Measurements from ENCODE around the gene RNF144A. TPM values are rescaled to one million over a fixed set of nuclear protein-coding genes. Genes with fewer than 3 reads are reported as not detected.
A peak's percentile ranks its signal among the peaks of the same experiment; 100 is the strongest.

The RNF144A gene
- total RNA-seq, 3 donors from 2014 or later (not counting 1 experiment from before 2014, with no cell fraction given): 17.3 to 36.7 (median 19.0) TPM

- intact Hi-C loops (cut with micrococcal nuclease): no loop called here
- WGBS (ENCODE audit: insufficient coverage): 0% methylated on average over 4 of the region's 4 CpGs
- Mint-ChIP-seq H3K4me1 (peaks cover 29 to 34% of the 10 kb centered on the region in 2 donors), H3K36me3 (peaks cover 3% of the 10 kb centered on the region), H3K27me3 (ENCODE audit: low read depth in 2 of 2) (peaks cover 0 to 4% of the 10 kb centered on the region in 2 donors), H3K4me3 (peak overlapping the region; percentile 74), H3K9me3 (peaks cover 0 to under 1% of the 10 kb centered on the region in 2 donors), H3K27ac (peak overlapping the region; percentile 16 to 47)
- peak overlapping the region; percentile 32 for H3K27ac ChIP-seq (ENCODE audit: low read length)
- DNase-seq: peak in 1 of 2 donors; percentile 48
- no peak overlapping the region for H3K4me3 ChIP-seq (ENCODE audit: low read length)
- no peak for TF ChIP-seq CTCF (IDR thresholded peaks at IDR 0.05)
- peaks cover 24% of the 10 kb centered on the region for H3K4me1 ChIP-seq (ENCODE audit: control insufficient read depth, insufficient read depth, low read length)
- H3K9me3 ChIP-seq (ENCODE audit: control insufficient read depth, insufficient read depth, low read length): no peaks in the 10 kb centered on the region
- H3K36me3 ChIP-seq (ENCODE audit: control insufficient read depth, insufficient read depth, low read length): no peaks in the 10 kb centered on the region
- H3K27me3 ChIP-seq (ENCODE audit: control insufficient read depth, insufficient read depth, low read length): no peaks in the 10 kb centered on the region
- ATAC-seq: peak; percentile 48 to 81 (median 55)
Observed at GRCh38 chr2:7057865-7058400, 140.7 kb downstream of the RNF144A start.

- ATAC-seq (no peak), DNase-seq (no peak)
- H3K9me3 ChIP-seq (ENCODE audit: control insufficient read depth, insufficient read depth, low read length): no peaks in the 10 kb centered on the region
- intact Hi-C loops (cut with micrococcal nuclease): no loop called here
- H3K4me3 ChIP-seq (ENCODE audit: low read length): no peak overlapping the region
- H3K9me3 Mint-ChIP-seq: peaks cover 5 to 7% of the 10 kb centered on the region in 2 donors
- H3K27me3 Mint-ChIP-seq (ENCODE audit: low read depth in 2 of 2): peaks cover 0 to 4% of the 10 kb centered on the region in 2 donors
- 75% methylated on average over 2 of the region's 2 CpGs for WGBS (ENCODE audit: insufficient coverage)
- peaks cover 14% of the 10 kb centered on the region for H3K36me3 Mint-ChIP-seq
- peaks cover 24% of the 10 kb centered on the region for H3K4me1 ChIP-seq (ENCODE audit: control insufficient read depth, insufficient read depth, low read length)
- no peak for TF ChIP-seq CTCF (IDR thresholded peaks at IDR 0.05)
- H3K4me3 Mint-ChIP-seq: no peak overlapping the region
- no peaks in the 10 kb centered on the region for H3K36me3 ChIP-seq (ENCODE audit: control insufficient read depth, insufficient read depth, low read length)
- no peak overlapping the region for H3K27ac Mint-ChIP-seq
- H3K27ac ChIP-seq (ENCODE audit: low read length): no peak overlapping the region
- no peaks in the 10 kb centered on the region for H3K27me3 ChIP-seq (ENCODE audit: control insufficient read depth, insufficient read depth, low read length)
- peaks cover 29 to 34% of the 10 kb centered on the region in 2 donors for H3K4me1 Mint-ChIP-seq
Observed at GRCh38 chr2:7060156-7060555, 142.9 kb downstream of the RNF144A start.

- no peaks in the 10 kb centered on the region for H3K36me3 ChIP-seq (ENCODE audit: control insufficient read depth, insufficient read depth, low read length)
- peaks cover 5 to 7% of the 10 kb centered on the region in 2 donors for H3K9me3 Mint-ChIP-seq
- peaks cover 29 to 34% of the 10 kb centered on the region in 2 donors for H3K4me1 Mint-ChIP-seq
- WGBS (ENCODE audit: insufficient coverage): 87% methylated on average over 8 of the region's 8 CpGs
- peaks cover 24% of the 10 kb centered on the region for H3K4me1 ChIP-seq (ENCODE audit: control insufficient read depth, insufficient read depth, low read length)
- intact Hi-C loops (cut with micrococcal nuclease): no loop called here
- DNase-seq (no peak), ATAC-seq (no peak)
- H3K36me3 Mint-ChIP-seq: peaks cover 14% of the 10 kb centered on the region
- H3K9me3 ChIP-seq (ENCODE audit: control insufficient read depth, insufficient read depth, low read length): no peaks in the 10 kb centered on the region
- H3K4me3 Mint-ChIP-seq: no peak overlapping the region
- H3K27me3 Mint-ChIP-seq (ENCODE audit: low read depth in 2 of 2): peaks cover 0 to 4% of the 10 kb centered on the region in 2 donors
- no peak overlapping the region for H3K4me3 ChIP-seq (ENCODE audit: low read length)
- no peak overlapping the region for H3K27ac ChIP-seq (ENCODE audit: low read length)
- peak overlapping the region in 1 of 2 donors; percentile 19 for H3K27ac Mint-ChIP-seq
- no peaks in the 10 kb centered on the region for H3K27me3 ChIP-seq (ENCODE audit: control insufficient read depth, insufficient read depth, low read length)
- TF ChIP-seq CTCF (IDR thresholded peaks at IDR 0.05): no peak
Observed at GRCh38 chr2:7060631-7061449, 143.6 kb downstream of the RNF144A start.

Measured in natural killer cell (primary cell).